ENCODE results near the gene FBXL12.
"Not testable (repeated sequence)": the region's sequence is repeated elsewhere in the genome, so short reads cannot be mapped to it uniquely, and the experiment has no call there.

Gene FBXL12

GRCh38 chr19:9792206-9793070 is 26.4 kb downstream of the FBXL12 start:
- DNase-seq (ENCODE audit: low read depth), result peak; percentile 93

DNA sequence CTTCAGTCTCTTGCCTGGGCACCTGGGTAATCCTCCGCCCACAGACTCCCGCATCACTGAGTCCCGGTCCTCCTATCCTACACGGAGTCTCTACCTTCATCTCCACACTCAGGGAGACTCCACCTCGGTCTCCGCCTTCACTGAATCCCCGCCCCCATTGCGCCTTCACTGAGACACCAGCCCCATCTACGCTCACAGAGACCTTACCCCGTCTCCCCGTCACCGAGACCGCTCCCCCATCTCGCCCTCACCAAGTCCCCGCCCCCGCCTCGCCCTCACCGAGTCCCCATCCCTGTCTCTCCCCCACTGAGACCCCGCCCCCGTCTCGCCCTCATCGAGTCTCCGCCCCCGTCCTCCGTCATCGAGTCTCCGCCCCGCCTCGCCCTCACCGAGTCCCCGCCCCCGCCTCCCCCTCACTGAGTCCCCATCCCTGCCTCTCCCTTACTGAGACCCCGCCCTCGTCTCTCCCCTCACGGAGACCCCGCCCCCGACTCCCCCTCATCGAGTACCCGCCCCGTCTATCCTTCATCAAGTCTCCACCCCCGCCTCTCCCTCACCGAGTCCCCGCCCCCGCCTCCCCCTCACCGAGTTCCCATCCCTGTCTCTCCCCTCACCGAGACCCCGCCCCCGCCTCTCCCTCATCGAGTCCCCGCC is 27.2 kb downstream of the FBXL12 start:
- peak; percentile 96 for DNase-seq (ENCODE audit: low read depth)

GRCh38 chr19:9791073-9791367 is 27.9 kb downstream of the FBXL12 start:
- DNase-seq (ENCODE audit: low read depth), result not testable (repeated sequence)

DNA sequence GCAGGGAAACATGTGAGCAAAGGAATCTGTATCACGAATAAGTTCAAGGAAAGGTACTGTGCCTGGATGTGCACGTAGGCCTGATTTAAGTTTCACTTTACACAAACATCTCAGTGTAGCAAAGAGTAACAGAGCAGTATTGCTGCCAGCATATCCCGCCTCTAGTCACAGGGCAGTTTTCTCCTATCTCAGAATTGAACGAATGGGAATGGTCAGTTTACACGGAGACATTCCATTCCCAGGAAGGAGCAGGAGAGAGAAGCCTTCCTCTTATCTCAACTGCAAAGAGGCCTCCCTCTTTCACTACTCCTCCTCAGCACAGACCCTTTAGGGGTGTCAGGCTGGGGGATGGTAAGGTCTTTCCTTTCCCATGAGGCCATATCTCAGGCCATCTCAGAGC is 29.3 kb downstream of the FBXL12 start:
- not testable (repeated sequence) for DNase-seq (ENCODE audit: low read depth)

DNA sequence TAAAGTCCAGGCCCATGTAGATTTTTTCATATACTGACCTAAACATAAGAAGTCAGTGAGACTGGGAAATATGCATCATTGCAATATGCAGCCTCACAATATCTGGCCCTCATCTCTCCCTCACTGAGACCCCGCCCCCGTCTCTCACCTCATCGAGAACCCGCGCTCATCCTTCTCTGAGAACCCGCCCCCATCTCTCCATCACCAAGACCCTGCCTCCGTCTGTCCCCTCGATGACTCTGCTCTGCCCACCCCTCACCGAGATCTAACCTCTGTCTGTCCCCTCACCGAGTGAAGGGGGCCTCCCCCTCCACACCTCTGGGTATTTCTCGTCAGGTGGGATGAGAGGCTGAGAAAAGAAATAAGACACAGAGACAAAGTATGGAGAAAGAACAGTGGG is 29.8 kb downstream of the FBXL12 start:
- no peak for DNase-seq (ENCODE audit: low read depth)

- DNase-seq (ENCODE audit: low read depth), result not testable (repeated sequence)
Measured at GRCh38 chr19:9788604-9789003, 30.3 kb downstream of the FBXL12 start.

- no peak for DNase-seq (ENCODE audit: low read depth)
Measured at GRCh38 chr19:9786819-9787218, 32.1 kb downstream of the FBXL12 start.

DNA sequence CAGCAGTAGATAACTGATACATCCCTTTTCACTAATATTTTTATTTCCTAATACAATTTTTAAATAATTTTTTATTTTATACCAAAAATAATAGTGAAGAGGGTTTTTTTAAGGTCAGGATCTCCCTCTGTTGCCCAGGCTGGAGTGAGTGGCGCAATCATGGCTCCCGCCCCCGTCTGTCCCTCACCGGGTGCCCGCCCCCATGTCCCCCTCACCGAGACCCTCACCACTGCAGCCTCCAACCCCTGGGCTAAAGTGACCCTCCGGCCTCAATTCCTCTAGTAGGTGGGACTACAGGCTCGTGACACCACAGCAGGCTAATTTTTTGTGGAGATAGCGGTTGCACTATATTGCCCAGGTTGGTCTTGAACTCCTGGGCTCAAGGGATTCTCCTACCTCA is 32.5 kb downstream of the FBXL12 start:
- no peak for DNase-seq (ENCODE audit: low read depth)

DNA sequence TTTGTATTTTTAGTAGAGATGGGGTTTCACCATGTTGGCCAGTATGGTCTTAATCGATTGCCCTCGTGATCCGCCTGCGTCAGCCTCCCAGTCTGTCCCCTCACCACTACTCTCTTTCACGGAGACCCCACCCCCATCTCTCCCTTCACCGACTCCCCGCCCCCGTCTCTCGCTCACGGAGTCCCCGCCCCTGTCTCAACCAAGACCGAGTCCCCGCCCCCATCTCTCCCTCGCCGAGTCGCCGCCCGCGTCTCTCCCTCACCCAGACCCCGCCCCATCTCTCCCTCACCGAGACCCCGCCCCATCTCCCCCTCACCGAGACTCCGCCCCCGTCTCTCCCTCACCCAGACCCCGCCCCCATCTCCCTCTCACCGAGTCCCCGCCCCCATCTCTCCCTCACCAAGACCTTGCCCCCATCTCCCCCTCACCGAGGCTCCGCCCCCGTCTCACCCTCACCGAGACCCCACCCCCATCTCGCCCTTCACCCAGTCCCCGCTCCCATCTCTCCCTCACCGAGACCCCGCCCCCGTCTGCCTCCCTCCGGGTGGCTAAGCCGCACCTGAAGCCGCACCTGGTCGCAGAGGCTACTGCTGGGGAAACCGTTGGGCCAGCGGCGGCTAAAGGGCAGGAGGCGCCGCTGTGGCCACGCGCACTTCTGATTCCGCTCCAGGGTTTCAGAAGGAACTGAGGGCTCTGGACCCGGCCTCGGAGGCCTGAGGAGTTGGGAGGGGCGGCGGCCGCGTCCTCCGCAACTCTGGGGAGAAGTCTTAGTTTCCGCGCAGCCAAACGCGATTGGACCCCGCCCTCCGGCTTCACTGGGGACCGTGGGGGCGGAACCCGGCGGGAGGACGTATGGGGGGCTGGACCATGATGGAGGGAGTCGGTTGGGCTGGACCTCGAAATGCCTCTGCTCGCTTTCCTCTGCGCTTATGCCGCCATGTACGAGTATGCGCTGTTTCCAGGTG is 33.2 kb downstream of the FBXL12 start:
- DNase-seq (ENCODE audit: low read depth), result peak; percentile 94

- DNase-seq (ENCODE audit: low read depth), result not testable (repeated sequence)
Measured at GRCh38 chr19:9784163-9784496, 34.7 kb downstream of the FBXL12 start.

GRCh38 chr19:9782338-9782737 is 36.5 kb downstream of the FBXL12 start:
- DNase-seq (ENCODE audit: low read depth), result no peak

DNA sequence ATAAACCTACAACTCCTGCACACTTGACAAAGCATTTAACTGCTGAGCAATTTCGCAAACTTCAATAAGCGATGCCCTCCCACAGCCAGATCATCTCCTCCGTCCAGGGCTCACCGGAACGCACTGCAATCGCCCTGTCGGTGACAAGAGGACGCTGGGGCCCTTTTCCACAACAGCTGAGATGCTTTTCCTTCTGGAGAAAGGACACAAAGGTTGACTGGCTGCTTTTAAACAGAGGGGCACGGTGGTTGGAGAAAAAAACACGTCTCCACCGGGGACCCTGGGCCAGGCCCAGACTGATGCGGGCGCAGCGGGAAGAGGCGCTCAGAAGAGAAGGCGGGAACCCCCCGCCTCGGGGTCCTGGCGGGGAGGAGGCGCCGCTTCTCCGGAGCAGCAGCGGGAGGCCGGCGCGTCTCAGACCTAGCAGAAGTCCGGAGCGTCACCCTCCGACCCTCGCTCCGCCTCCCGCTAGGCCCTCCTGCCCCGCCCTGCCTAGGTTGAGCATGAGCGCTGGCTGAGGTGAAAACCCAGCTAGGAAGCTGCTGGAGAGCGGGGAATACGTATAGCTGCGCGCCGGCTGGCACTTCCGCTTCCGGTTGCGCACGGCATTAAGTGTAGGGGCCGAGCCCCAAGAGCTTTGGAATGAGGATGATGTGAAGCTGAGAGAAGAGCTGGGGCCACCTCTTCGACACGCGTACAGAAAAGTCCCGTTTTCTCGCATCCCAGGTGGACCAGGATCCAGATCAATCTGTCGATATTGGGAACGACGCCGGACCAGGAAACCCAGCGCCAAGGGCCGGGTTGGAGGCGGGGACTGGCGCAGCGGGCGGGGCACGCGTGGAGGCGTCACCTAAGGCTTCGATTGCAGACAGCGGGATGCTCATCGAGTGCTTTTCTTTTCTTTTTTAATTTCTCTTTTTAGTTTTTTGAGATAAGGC is 50.4 kb downstream of the FBXL12 start, which contains the start of gene ZNF846:
TSS of gene ZNF846 (minus strand) at position 564 of the 938 bp plus-strand sequence. CDS start 3,788 bp downstream, outside the sequence.
- DNase-seq (ENCODE audit: low read depth), result peak; percentile 96

All from fibroblast of gingiva (primary cell).